ENCODE data around the gene HAUS5. TPM values are rescaled to one million over a fixed set of nuclear protein-coding genes. Genes with fewer than 3 reads are reported as not detected.

HAUS5 gene
- total RNA-seq, 1 experiment from 2014 or later, result 31.7 TPM

DNA sequence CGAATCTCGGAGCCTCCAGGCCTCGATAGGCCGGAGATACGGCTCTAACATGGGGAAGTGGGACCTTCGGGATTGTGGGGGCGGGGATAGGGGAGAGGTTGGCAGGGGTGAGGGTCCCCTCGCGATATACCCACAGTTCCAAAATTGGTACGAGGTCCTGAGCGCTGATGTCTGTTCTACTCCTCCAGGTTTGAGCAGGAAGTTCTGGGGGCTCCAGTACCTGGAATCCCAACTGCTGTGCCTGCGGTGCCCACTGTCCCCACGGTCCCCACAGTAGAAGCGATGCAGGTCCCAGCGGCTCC lies 16.7 kb downstream of the HAUS5 start:
- DNase-seq (ENCODE audit: low read depth, low spot score), result no peak
- peak overlapping the region; percentile 73 for H3K27ac ChIP-seq (ENCODE audit: low read depth, low read length)

DNA sequence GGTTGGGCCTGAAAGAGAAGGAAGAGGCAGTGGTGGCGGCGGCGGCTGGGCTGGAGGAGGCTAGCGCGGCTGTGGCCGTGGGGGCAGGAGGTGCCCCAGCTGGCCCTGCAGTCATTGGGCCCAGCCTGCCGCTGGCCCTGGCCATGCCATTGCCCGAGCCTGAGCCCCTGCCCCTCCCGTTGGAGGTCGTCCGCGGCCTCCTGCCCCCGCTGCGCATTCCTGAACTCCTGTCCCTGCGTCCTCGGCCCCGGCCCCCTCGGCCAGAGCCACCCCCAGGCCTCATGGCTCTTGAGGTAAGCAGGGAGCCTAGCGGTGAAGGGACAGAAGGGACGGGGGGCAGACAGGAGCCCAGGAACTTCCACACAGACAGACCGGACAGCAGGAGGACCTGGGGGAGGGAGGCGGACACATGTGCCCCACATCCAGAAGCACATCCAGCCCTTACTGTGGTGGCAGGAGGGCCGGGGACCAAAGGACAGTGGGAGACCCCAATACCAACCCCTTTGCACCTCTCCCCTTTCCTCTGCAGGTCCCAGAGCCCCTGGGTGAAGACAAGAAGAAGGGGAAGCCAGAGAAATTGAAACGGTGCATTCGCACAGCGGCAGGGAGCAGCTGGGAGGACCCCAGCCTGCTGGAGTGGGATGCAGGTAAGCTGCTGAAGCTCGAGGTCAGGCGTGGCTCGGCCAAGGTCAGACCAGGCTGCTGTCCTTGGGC lies 21.3 kb downstream of the HAUS5 start:
- Histone ChIP-seq H3K9me2 (ENCODE audit: insufficient read depth) (no peaks in the 10 kb centered on the region), H3K4me2 (ENCODE audit: low read length) (no peak overlapping the region), H3K9me3 (ENCODE audit: control insufficient read depth in 1 of 2, insufficient read depth in 1 of 2, low read depth in 1 of 2, low read length in 2 of 2) (no peaks in the 10 kb centered on the region), H3K27me3 (ENCODE audit: insufficient read depth, low read length) (no peaks in the 10 kb centered on the region), H4K20me1 (ENCODE audit: insufficient read depth) (no peaks in the 10 kb centered on the region), H3K36me3 (ENCODE audit: control insufficient read depth in 1 of 2, insufficient read depth in 2 of 2, low read length in 2 of 2) (peaks cover 32 to 38% of the 10 kb centered on the region in 2 experiments; a peak in 3 of 4 replicates), H2AFZ (ENCODE audit: low read depth, low read length, poor library complexity, severe bottlenecking) (no peak overlapping the region), H3K4me3 (replicated peaks in 1 of 2; ENCODE audit: low read depth in 1 of 2, low read length in 2 of 2) (no peak overlapping the region), H3K79me2 (ENCODE audit: insufficient read depth, low read length) (peaks cover 14% of the 10 kb centered on the region), H3K9ac (ENCODE audit: low read length) (no peak overlapping the region), H3K27ac (ENCODE audit: low read depth, low read length) (no peak overlapping the region), H3K4me1 (ENCODE audit: control insufficient read depth in 1 of 2, insufficient read depth in 2 of 2, low read length in 2 of 2) (peaks cover 0 to 7% of the 10 kb centered on the region in 2 experiments; a peak in 2 of 4 replicates)
- TF ChIP-seq POLR2AphosphoS5 (IDR thresholded peaks at IDR 0.05; ENCODE audit: low read depth, low read length) (no peak), SIN3A (IDR thresholded peaks at IDR 0.05; ENCODE audit: low read depth) (no peak), RAD21 (IDR thresholded peaks at IDR 0.05; ENCODE audit: low read depth) (no peak), FOSL1 (IDR thresholded peaks at IDR 0.05; ENCODE audit: low read depth) (no peak), POLR2A (IDR thresholded peaks at IDR 0.05; ENCODE audit: borderline replicate concordance, extremely low read depth, insufficient read depth, insufficient read length) (no peak), EGR1 (IDR thresholded peaks at IDR 0.05; ENCODE audit: low read depth) (no peak), EZH2 (IDR thresholded peaks at IDR 0.05) (no peak)
- TF ChIP-seq, protein P1, sequence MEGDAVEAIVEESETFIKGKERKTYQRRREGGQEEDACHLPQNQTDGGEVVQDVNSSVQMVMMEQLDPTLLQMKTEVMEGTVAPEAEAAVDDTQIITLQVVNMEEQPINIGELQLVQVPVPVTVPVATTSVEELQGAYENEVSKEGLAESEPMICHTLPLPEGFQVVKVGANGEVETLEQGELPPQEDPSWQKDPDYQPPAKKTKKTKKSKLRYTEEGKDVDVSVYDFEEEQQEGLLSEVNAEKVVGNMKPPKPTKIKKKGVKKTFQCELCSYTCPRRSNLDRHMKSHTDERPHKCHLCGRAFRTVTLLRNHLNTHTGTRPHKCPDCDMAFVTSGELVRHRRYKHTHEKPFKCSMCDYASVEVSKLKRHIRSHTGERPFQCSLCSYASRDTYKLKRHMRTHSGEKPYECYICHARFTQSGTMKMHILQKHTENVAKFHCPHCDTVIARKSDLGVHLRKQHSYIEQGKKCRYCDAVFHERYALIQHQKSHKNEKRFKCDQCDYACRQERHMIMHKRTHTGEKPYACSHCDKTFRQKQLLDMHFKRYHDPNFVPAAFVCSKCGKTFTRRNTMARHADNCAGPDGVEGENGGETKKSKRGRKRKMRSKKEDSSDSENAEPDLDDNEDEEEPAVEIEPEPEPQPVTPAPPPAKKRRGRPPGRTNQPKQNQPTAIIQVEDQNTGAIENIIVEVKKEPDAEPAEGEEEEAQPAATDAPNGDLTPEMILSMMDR (IDR thresholded peaks at IDR 0.05 in 2 of 3, conservative IDR thresholded peaks at IDR 0.05 in 1 of 3; ENCODE audit: borderline replicate concordance in 1 of 3, insufficient read depth in 1 of 3, low read depth in 2 of 3, low read length in 2 of 3), result no peak
- TF ChIP-seq, protein P2, sequence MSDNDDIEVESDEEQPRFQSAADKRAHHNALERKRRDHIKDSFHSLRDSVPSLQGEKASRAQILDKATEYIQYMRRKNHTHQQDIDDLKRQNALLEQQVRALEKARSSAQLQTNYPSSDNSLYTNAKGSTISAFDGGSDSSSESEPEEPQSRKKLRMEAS (IDR thresholded peaks at IDR 0.05), result no peak
- no TSS peak for BruUV-seq (replicated peaks)
- CTCF ChIA-PET, result no interaction called here
- RAD21 ChIA-PET (ENCODE audit: low non-redundant PET in 1 of 2, low total read pairs in 2 of 2, uncharacterized antibody in 2 of 2, unreplicated experiment in 2 of 2), result no interaction called here
- ATAC-seq (no peak), DNase-seq (ENCODE audit: low read depth, low spot score) (no peak)
- intact Hi-C loops (cut with micrococcal nuclease), result no loop called here
- POLR2A ChIA-PET, result no interaction called here

More for the DNA sequence above, 16.7 kb downstream of the HAUS5 start:
- H3K79me2 ChIP-seq (ENCODE audit: insufficient read depth, low read length), result peaks cover 14% of the 10 kb centered on the region
- H3K4me2 ChIP-seq (ENCODE audit: low read length), result peak overlapping the region; percentile 98
- TF ChIP-seq SIN3A (IDR thresholded peaks at IDR 0.05; ENCODE audit: low read depth), result 0 out of 2 replicates have a peak, but pooled peaks have one; percentile 4
- TF ChIP-seq, protein P1 (IDR thresholded peaks at IDR 0.05 in 2 of 3, conservative IDR thresholded peaks at IDR 0.05 in 1 of 3; ENCODE audit: borderline replicate concordance in 1 of 3, insufficient read depth in 1 of 3, low read depth in 2 of 3, low read length in 2 of 3), result no peak
- H3K4me1 ChIP-seq (ENCODE audit: control insufficient read depth in 1 of 2, insufficient read depth in 2 of 2, low read length in 2 of 2), result peaks cover 7 to 9% of the 10 kb centered on the region in 2 experiments; a peak in 3 of 4 replicates
- intact Hi-C loops (cut with micrococcal nuclease), result no loop called here
- BruUV-seq (replicated peaks), result TSS peak; percentile 73
- POLR2A ChIA-PET, result no interaction called here
- peak overlapping the region; percentile 89 to 97 for H3K4me3 ChIP-seq (replicated peaks in 1 of 2; ENCODE audit: low read depth in 1 of 2, low read length in 2 of 2)
- CTCF ChIA-PET, result no interaction called here
- H3K9me2 ChIP-seq (ENCODE audit: insufficient read depth), result no peaks in the 10 kb centered on the region
- no peaks in the 10 kb centered on the region for H3K27me3 ChIP-seq (ENCODE audit: insufficient read depth, low read length)
- H4K20me1 ChIP-seq (ENCODE audit: insufficient read depth), result no peaks in the 10 kb centered on the region
- ATAC-seq, result no peak
- no peaks in the 10 kb centered on the region for H3K9me3 ChIP-seq (ENCODE audit: control insufficient read depth in 1 of 2, insufficient read depth in 1 of 2, low read depth in 1 of 2, low read length in 2 of 2)
- H3K36me3 ChIP-seq (ENCODE audit: control insufficient read depth in 1 of 2, insufficient read depth in 2 of 2, low read length in 2 of 2), result peaks cover 22 to 23% of the 10 kb centered on the region in 2 experiments; a peak in 3 of 4 replicates
- no peak overlapping the region for H2AFZ ChIP-seq (ENCODE audit: low read depth, low read length, poor library complexity, severe bottlenecking)
- H3K9ac ChIP-seq (ENCODE audit: low read length), result peak overlapping the region; percentile 92
- RAD21 ChIA-PET (ENCODE audit: low non-redundant PET in 1 of 2, low total read pairs in 2 of 2, uncharacterized antibody in 2 of 2, unreplicated experiment in 2 of 2), result no interaction called here
